Raji (cell line): ENCODE measurements around the gene OR4M2.
"Not testable (repeated sequence)": the region's sequence is repeated elsewhere in the genome, so short reads cannot be mapped to it uniquely, and the experiment has no call there.

Experiments used
- POLR2A ChIP-seq: IDR thresholded peaks from 2 replicates; pipeline ENCODE4 v1.6.1; 2011; ENCODE audit warnings: low read depth, low read length, control low read depth; ENCODE audit not compliant: insufficient read depth

OR4M2 gene, protein sequence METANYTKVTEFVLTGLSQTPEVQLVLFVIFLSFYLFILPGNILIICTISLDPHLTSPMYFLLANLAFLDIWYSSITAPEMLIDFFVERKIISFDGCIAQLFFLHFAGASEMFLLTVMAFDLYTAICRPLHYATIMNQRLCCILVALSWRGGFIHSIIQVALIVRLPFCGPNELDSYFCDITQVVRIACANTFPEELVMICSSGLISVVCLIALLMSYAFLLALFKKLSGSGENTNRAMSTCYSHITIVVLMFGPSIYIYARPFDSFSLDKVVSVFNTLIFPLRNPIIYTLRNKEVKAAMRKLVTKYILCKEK

DNA sequence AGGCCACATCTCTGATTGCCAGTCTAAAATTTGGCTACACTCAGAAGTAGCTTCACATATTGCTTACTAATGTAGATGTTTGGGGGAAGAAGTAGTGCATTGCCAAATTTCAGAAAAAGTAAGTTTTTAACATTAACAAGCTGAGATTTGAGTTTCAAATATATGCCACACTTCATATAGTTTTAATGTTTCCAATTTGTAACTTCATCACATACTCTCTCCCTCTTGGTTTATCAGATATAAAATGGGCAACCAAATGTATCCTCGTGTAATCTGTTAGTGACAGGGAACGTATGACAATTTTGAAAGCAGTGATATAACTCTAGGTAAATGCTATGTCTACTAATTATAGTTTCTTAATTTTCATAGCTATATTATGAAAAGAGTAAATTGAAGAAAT is at the start of gene OR4M2:
Gene OR4M2, plus strand, starts transcription at position 301 of the 400 bp plus-strand sequence. Its CDS starts 98 bp downstream, at position 399.
- not testable (repeated sequence) for TF ChIP-seq POLR2A
